ENCODE data around the gene PARD3B.

DNA sequence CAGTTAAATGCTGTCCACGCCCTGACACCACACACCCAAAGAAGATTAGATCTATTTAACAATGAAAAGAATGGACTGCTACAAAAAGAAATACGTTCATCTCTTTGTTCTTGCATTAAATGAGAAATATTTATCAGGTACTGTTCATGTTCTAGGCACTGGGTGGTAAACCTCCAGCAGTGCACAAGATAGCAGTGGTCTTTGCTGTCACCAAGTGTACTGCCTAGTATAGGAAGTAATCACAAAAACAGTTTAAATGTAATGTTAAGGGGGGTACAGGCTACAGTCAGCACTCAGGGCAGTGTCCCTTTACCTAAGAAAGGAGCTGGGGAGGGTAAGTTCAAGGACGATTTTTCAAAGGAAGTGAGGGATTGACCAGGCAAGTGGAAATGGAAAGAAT, 443.6 kb downstream of the PARD3B start:
- TF ChIP-seq GATA2 (IDR thresholded peaks at IDR 0.05; ENCODE audit: low read depth, low read length) (no peak), GATA3 (IDR thresholded peaks at IDR 0.05; ENCODE audit: low read depth, low read length) (no peak)

All from SH-SY5Y (cell line).